IMR-90 (cell line): ENCODE data around the gene ABCB1.
"Not testable (repeated sequence)": the region's sequence is repeated elsewhere in the genome, so short reads cannot be mapped to it uniquely, and the experiment has no call there.

Experiments
- CHD1 ChIP-seq: IDR thresholded peaks from 2 replicates; pipeline ENCODE4 v1.6.1; 2012; ENCODE audit warnings: low read depth, low read length, improper control_type of control experiment
- FOS ChIP-seq: fragments of 150-350 bp; IDR thresholded peaks from 2 replicates; pipeline ENCODE4 v1.6.1; 2016; ENCODE audit warnings: low read depth, low read length
- POLR2A ChIP-seq: IDR thresholded peaks from 2 replicates; pipeline ENCODE4 v1.6.1; 2012; ENCODE audit warnings: mild to moderate bottlenecking, low read depth, low read length
- RAD21 ChIP-seq: IDR thresholded peaks from 2 replicates; pipeline ENCODE4 v1.6.1; 2012; ENCODE audit warnings: low read length, improper control_type of control experiment
- RCOR1 ChIP-seq: IDR thresholded peaks from 2 replicates; pipeline ENCODE4 v1.6.1; 2012; ENCODE audit warnings: mild to moderate bottlenecking, low read length, improper control_type of control experiment; ENCODE audit not compliant: insufficient replicate concordance
- RFX5 ChIP-seq: IDR thresholded peaks from 2 replicates; pipeline ENCODE4 v1.8.0; 2012; ENCODE audit warnings: low read depth, mild to moderate bottlenecking, low read length, moderate library complexity
- TF ChIP-seq, protein P1 (sequence below): conservative IDR thresholded peaks from 2 replicates; pipeline ENCODE4 v1.5.1; 2012; ENCODE audit warnings: mild to moderate bottlenecking, low read depth, low read length, improper control_type of control experiment
- TF ChIP-seq, protein P2 (sequence below): fragments of 150-350 bp; IDR thresholded peaks from 2 replicates; pipeline ENCODE4 v1.6.1; 2017; ENCODE audit warnings: mild to moderate bottlenecking, antibody characterized with exemption, low read length, low read depth

DNA sequence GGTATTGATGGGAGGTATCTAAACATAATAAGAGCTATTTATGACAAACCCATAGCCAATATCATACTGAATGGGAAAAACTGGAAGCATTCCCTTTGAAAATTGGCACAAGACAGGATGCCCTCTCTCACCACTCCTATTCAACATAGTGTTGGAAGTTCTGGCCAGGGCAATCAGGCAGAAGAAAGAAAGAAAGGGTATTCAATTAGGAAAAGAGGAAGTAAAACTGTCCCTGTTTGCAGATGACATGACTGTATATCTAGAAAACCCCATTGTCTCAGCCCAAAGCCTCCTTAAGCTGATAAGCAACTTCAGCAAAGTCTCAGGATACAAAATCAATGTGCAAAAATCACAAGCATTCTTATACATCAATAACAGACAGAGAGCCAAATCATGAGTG lies 131.5 kb downstream of the ABCB1 start:
- TF ChIP-seq RCOR1, POLR2A, CHD1, RFX5, RAD21, FOS: not testable (repeated sequence)
- TF ChIP-seq, protein P1, sequence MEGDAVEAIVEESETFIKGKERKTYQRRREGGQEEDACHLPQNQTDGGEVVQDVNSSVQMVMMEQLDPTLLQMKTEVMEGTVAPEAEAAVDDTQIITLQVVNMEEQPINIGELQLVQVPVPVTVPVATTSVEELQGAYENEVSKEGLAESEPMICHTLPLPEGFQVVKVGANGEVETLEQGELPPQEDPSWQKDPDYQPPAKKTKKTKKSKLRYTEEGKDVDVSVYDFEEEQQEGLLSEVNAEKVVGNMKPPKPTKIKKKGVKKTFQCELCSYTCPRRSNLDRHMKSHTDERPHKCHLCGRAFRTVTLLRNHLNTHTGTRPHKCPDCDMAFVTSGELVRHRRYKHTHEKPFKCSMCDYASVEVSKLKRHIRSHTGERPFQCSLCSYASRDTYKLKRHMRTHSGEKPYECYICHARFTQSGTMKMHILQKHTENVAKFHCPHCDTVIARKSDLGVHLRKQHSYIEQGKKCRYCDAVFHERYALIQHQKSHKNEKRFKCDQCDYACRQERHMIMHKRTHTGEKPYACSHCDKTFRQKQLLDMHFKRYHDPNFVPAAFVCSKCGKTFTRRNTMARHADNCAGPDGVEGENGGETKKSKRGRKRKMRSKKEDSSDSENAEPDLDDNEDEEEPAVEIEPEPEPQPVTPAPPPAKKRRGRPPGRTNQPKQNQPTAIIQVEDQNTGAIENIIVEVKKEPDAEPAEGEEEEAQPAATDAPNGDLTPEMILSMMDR, result not testable (repeated sequence)
- TF ChIP-seq, protein P2, sequence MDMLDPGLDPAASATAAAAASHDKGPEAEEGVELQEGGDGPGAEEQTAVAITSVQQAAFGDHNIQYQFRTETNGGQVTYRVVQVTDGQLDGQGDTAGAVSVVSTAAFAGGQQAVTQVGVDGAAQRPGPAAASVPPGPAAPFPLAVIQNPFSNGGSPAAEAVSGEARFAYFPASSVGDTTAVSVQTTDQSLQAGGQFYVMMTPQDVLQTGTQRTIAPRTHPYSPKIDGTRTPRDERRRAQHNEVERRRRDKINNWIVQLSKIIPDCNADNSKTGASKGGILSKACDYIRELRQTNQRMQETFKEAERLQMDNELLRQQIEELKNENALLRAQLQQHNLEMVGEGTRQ, result not testable (repeated sequence)
